ENCODE data around the gene LRRC56. TPM values are rescaled to one million over a fixed set of nuclear protein-coding genes. Genes with fewer than 3 reads are reported as not detected.

The LRRC56 gene
- total and polyA plus RNA-seq, 4 donors, result 0.08 to 0.46 (median 0.20) TPM

- peaks cover 25 to 74% (median 34%) of the 10 kb centered on the region in 4 donors for H3K36me3 ChIP-seq (ENCODE audit: control insufficient read depth in 4 of 4, insufficient read depth in 3 of 4, low read depth in 1 of 4, low read length in 3 of 4)
- peaks cover 0 to 3% (median under 1%) of the 10 kb centered on the region in 4 donors for H3K4me1 ChIP-seq (ENCODE audit: control insufficient read depth in 4 of 4, insufficient read depth in 4 of 4, low read length in 3 of 4)
- no peak overlapping the region for H3K9ac ChIP-seq (ENCODE audit: low read depth in 1 of 2, low read length in 2 of 2)
- H3K9me3 ChIP-seq (ENCODE audit: control insufficient read depth in 4 of 4, low read length in 3 of 4), result no peaks in the 10 kb centered on the region
- H3K4me3 ChIP-seq (ENCODE audit: low read depth in 1 of 3, low read length in 3 of 3), result no peak overlapping the region
- TF ChIP-seq ZBTB33 (IDR thresholded peaks at IDR 0.05), result no peak
- no peak for TF ChIP-seq NR2F2 (IDR thresholded peaks at IDR 0.05)
- TF ChIP-seq REST (IDR thresholded peaks at IDR 0.05), result no peak
- no peak for TF ChIP-seq SP1 (IDR thresholded peaks at IDR 0.05)
- TF ChIP-seq CTCF (IDR thresholded peaks at IDR 0.05; ENCODE audit: low read depth, low read length, missing input control), result no peak
- no peak for TF ChIP-seq TAF1 (conservative IDR thresholded peaks at IDR 0.05)
- TF ChIP-seq RXRA (IDR thresholded peaks at IDR 0.05), result no peak
- TF ChIP-seq FOXA1 (IDR thresholded peaks at IDR 0.05), result no peak
- no peak for TF ChIP-seq GABPA (IDR thresholded peaks at IDR 0.05 in 1 of 2, conservative IDR thresholded peaks at IDR 0.05 in 1 of 2)
- TF ChIP-seq EGR1 (IDR thresholded peaks at IDR 0.05; ENCODE audit: low read depth in 2 of 2), result no peak
- no peak for TF ChIP-seq RAD21 (IDR thresholded peaks at IDR 0.05)
- no peak for TF ChIP-seq FOXA2 (IDR thresholded peaks at IDR 0.05)
- no peak for TF ChIP-seq YY1 (IDR thresholded peaks at IDR 0.05)
- TF ChIP-seq JUND (IDR thresholded peaks at IDR 0.05), result no peak
- no peak for TF ChIP-seq HNF4A (conservative IDR thresholded peaks at IDR 0.05)
- TF ChIP-seq MAX (IDR thresholded peaks at IDR 0.05), result no peak
- no peak for TF ChIP-seq ATF3 (IDR thresholded peaks at IDR 0.05)
- WGBS, result 97% methylated on average over 39 of the region's 39 CpGs
- DNase-seq (ENCODE audit: low spot score), result no peak
- H3K27me3 ChIP-seq (ENCODE audit: control insufficient read depth in 4 of 4, insufficient read depth in 4 of 4, low read length in 3 of 4), result no peaks in the 10 kb centered on the region
- no peak overlapping the region for H3K27ac ChIP-seq (ENCODE audit: low read depth in 1 of 2, low read length in 2 of 2)
These were observed 38.8 kb upstream of the LRRC56 start for GRCh38 chr11:498297-499181.

Measured in liver (tissue), 9 donors.